ENCODE data around the gene ARHGEF11.

Gene ARHGEF11

GRCh38 chr1:156998840-156999500 is 46.6 kb downstream of the ARHGEF11 start:
- no peak for DNase-seq

- no peak for DNase-seq
These were observed 47.2 kb downstream of the ARHGEF11 start for GRCh38 chr1:156998301-156998700.

GRCh38 chr1:156995412-156995811 is 50.1 kb downstream of the ARHGEF11 start:
- DNase-seq = no peak

DNA sequence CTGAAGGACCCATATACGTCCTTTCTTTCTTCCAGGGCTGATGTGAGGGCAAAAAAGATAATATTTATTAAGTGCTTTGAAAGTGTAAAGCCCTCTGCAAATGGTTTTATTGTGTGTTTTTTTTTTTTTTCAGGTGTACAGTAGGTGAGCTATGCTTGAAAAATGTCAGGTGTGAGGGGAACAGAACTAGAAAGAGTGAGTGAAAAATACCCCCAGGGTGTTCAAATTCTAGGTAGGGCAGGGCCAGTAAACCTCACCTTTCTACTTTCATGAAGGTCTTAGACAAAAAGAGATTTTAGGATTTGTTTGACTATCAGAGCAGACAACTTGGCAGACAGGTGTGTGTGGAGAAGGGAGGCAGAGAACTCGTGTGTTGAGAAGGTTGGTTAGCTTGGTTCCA is 51.3 kb downstream of the ARHGEF11 start:
- DNase-seq = no peak

- DNase-seq = no peak
These were observed 52.0 kb downstream of the ARHGEF11 start for GRCh38 chr1:156993426-156994147.

- no peak for DNase-seq
These were observed 53.3 kb downstream of the ARHGEF11 start for GRCh38 chr1:156992215-156992614.

DNA sequence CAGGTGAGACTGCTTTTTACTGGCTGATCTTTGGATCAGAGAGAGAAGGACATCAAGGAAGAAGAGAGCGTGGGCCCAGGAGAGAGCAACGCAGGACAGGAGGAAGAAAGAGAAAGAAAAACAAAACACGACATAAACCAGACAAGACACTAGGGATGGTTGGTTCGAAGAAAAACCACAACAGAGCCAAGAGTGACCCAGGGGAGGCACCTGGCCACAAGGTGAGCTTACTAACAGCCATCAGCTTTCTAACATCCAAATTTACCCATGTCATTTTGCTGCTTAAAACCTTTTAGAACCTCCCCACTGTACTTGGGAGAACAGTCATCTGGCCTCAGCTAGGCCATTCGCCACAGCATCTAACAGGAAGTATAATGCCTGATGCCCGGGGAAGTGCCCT is 57.8 kb downstream of the ARHGEF11 start:
- no peak for DNase-seq

DNA sequence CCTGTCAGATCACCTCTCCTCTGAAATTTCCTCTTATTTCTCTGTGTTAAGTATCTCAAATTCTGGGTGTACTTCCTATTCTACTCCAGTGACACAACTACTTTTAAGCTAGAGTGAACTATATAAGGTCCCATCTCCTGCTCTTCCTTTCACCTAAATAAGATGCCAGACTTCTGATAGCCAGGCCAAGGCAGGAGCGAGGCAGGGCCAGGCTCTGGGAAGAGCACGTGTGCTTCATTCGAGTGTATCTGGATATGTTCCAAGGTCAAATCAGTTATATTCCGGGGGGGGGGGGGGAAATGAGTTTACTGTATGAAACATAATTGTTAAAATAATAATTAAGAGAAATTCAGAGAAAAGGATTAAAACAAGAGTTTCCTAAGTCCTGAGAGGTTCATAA is 65.0 kb downstream of the ARHGEF11 start:
- no peak for DNase-seq

GRCh38 chr1:156975084-156975483 is 70.5 kb downstream of the ARHGEF11 start:
- no peak for DNase-seq

GRCh38 chr1:156973417-156973816 is 72.1 kb downstream of the ARHGEF11 start:
- no peak for DNase-seq

- no peak for DNase-seq
These were observed 75.5 kb downstream of the ARHGEF11 start for GRCh38 chr1:156970017-156970416.

DNA sequence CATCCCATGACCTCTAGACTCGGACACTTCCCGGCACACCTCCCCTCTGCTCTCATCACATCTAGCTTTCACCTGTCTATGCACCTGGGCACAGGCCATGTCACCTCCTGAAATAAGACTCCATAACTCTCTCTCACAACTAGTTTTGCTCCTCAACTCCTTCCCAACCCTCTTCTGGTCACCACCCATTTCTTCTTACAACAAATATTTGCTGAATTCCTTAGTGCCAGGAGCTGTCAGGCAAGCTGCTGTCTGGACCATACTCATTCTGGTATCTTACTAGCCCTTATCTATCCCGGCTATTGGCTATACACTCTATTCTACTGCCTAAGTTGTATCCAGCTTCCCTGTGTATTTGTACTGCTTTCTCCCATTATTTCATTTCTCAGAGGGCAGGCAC is 76.0 kb downstream of the ARHGEF11 start:
- DNase-seq = no peak

DNA sequence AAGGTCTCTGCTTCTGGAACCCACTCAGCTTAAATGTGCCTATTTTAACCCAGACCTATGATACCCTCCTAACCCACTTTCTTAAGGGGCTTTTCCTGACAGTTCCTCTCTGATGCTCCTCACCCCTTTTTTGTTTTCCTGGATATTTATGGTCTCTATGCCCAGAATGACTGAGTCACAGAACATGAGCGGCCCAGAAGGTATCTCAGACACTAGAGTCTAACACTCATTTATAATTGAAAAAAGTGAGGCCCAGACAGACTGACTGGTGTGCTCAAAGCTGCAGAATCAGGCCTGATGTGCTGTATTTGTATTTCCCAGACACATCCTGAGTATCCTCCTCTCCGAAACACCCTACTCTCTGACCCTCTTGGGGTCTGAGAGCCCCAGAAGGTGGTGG is 81.1 kb downstream of the ARHGEF11 start:
- DNase-seq = no peak

GRCh38 chr1:156963621-156964020 is 81.9 kb downstream of the ARHGEF11 start:
- no peak for DNase-seq

- no peak for DNase-seq
These were observed 83.8 kb downstream of the ARHGEF11 start for GRCh38 chr1:156961709-156962108.

- no peak for DNase-seq
These were observed 85.6 kb downstream of the ARHGEF11 start for GRCh38 chr1:156959925-156960324.

GRCh38 chr1:156959414-156959813 is 86.1 kb downstream of the ARHGEF11 start:
- DNase-seq = no peak

DNA sequence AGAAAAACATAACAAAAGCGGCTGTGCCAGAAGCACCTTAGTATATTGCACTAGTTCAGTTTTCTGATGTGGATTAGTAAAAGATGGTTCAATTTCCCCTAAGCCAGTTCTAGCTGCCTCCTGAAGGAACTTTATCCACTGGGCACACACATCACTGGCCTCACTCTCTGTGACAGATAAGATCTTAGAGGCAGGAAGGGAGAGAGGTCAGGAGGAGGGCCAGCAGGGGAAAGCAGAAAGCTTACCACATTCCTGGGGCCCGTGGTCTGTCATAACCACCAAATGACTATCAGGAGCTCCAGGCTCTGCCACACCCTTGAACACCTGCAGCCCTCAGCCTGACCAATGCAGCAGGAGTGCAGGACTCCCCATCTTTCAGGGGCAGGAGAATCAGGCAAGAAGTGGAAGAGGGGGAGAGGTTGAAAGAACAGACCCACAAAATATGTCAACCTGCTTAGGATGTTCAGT is 87.3 kb downstream of the ARHGEF11 start:
- DNase-seq = no peak

- no peak for DNase-seq
These were observed 87.9 kb downstream of the ARHGEF11 start for GRCh38 chr1:156957634-156958033.

- DNase-seq = no peak
These were observed 89.2 kb downstream of the ARHGEF11 start for GRCh38 chr1:156956333-156956732.

DNA sequence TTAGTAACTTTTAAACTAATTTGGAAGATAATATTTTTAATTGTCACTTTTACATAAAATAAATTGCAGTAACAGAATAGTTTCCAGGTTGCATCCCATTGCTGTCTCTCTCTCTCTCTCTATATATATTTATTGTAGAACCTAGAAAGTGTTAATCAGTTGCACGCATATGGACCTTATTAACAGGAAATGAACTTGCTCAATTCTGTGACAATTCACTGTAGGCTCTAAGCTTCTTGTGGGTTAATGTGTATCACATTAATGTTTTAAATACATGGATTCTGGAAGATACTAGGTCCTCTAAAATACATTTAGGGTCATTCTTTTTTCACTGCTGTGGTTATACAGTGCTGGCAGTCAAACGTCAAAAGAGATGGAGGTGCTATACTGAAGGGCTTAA is 92.0 kb downstream of the ARHGEF11 start:
- DNase-seq = no peak

DNA sequence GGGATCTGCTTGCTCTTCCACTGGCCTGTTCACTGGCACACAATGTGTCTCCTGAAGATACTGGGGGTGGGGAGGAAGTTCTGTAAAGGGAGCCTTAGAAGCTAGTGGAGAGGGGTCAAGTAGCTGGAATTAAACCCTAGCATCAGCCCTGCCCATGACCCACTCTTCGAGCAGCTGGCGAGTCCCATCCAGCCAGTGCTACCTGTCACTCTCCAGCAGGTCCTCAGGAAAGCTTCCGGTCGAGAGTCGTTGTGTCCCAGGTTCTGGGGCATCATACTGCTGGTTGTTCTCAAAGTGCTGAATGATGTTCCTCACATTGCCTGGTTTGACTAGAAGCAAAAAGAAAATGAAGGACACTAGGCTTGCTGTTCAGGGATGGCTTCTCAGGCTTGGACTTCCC is 94.2 kb downstream of the ARHGEF11 start:
- DNase-seq = no peak

- DNase-seq = no peak
These were observed 96.4 kb downstream of the ARHGEF11 start for GRCh38 chr1:156949127-156949526.

DNA sequence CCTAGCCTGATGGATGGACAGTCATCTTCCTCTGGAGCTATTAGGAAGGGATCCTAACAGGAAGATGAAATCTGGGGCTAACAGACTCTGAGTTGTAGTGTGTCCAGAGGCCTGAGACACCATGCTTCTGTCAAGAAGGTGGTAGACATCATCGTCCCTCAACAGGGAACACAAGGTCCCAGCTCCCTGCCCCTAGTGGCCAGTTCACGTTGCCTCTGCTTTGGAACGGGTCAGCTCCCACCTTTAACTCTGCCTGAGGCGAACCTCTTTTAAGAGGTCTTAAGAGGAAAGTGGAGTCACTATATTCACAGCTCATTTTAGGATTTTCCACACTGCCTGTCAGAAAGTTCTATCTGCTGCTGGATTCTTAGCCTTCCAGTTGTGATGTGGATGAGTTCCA is 96.8 kb downstream of the ARHGEF11 start:
- no peak for DNase-seq

All from SIG-M5 (cell line).